CMK (cell line): ENCODE results near the gene XG.
"Not testable (repeated sequence)": the region's sequence is repeated elsewhere in the genome, so short reads cannot be mapped to it uniquely, and the experiment has no call there.

ENCODE experiments used
- DNase-seq: peaks from one replicate; pipeline ENCODE4 v3.0.0-alpha.2; 2010; ENCODE audit warnings: low read depth

The XG gene

GRCh38 chrX:2780472-2781225, 28.8 kb downstream of the XG start:
- DNase-seq: not testable (repeated sequence)

DNA sequence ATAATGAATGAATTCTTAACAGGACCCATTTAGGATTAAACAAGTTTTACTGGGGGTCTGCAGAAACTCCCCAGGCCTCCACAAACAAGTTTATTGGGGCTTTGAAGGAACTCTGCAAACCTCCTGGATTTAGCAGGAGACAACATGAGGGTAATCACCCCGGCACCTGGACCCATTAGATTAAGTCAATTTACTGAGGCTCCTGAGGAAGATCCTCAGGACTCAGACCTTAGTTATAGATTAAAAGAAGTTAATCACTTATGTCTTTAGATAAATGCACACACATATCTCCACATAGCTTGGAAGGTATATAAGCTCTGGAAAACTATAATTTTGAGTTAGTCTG, 29.4 kb downstream of the XG start:
- DNase-seq: no peak

GRCh38 chrX:2781698-2782097, 29.9 kb downstream of the XG start:
- no peak for DNase-seq

- DNase-seq: no peak
These were observed 30.3 kb downstream of the XG start for GRCh38 chrX:2782171-2782570.

DNA sequence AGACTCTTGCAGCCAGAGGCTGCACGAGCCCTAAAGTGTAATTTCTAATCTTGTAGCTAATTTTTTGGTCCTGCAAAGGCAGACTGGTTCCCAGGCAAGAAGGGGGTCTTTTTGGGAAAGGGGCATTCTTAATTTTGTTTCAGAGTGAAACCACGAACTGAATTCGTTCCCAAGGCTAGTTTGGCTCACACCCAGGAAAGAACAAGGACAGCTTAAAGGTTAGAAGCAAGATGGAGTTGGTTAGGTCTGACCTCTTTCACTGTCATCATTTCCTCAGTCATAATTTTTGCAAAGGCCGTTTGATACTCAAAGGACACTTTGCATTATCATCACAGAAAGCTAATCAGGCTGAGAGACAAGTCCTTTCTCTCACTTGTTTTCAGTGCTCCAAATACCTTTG, 30.9 kb downstream of the XG start:
- DNase-seq: no peak

GRCh38 chrX:2784026-2784425, 32.2 kb downstream of the XG start:
- no peak for DNase-seq

- DNase-seq: no peak
These were observed 33.7 kb downstream of the XG start for GRCh38 chrX:2785538-2785937.

DNA sequence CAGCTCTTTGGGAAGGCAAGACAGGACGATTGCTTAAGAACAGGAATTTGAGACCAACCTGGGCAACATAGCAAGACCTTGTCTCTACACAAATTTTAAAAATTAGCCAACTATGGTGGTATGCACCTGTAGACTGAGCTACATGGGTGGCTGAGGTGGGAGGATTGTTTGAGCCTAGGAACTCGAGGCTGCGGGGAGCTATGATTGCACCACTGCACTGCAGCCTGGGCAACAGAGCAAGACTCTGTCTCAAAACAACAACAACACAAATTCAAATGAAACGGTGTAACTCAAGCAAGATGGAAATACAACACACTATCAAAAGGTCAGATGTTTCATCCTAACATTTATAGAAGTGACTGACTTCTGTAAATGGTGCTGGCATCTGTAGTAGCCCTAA, 37.1 kb downstream of the XG start:
- DNase-seq: no peak

GRCh38 chrX:2789569-2789968, 37.7 kb downstream of the XG start:
- DNase-seq: no peak

GRCh38 chrX:2793752-2794151, 41.9 kb downstream of the XG start:
- no peak for DNase-seq

DNA sequence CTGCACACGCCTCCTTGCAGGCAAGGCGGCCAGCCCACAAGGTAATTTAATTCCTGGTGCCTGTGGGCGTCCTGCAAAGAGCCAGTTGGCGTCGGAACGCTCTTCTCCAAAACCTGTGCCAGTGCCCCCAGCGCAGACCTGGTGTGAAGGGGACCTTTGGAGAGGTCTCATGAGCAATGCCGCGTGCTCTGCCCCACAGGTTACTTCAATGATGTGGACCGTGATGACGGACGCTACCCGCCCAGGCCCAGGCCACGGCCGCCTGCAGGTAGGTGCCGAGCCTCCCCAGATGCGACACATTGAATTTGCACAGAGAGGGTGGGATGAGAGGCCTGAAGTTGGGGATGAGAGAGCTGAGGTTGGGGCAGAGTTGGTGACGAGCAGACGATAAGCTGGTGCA, 42.5 kb downstream of the XG start:
- DNase-seq: no peak

DNA sequence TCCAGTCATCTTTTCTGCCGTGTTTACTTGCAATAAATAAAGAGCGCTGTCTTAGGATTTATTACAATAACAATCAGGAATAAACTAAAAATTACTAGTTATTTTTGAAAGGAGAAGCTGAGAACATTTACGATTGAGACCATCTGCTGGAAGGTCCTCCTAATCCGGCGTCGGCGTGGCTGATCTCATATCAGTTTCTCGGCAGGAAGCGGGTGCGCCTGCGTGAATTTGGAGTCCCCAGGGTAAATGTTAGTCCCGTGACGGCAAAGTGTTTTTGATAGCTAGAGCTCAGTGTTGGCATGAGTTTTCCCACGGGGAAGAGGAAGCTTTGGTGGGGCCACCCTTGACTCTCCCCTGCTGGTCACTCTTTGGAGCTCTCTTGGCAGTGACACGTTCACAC, 45.0 kb downstream of the XG start:
- not testable (repeated sequence) for DNase-seq

DNA sequence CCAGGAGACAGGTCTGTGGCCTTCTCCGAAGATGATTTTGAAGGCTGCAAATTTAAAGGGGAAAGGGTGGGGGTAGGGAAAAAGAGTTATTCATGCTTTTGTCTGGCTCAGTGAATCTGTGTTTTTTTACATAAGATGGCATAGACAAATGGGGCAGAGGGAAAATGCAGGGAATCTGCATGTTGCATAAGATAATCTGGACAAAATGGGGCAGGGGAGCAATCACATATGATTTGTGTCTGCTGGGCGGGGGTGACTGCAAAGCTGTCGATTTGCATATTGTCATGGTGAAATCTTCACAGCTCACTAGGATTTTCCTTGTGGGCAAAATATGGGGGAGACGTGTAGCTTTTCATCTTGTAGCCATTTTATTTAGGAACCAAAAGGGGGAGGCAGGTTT, 47.5 kb downstream of the XG start:
- DNase-seq: no peak

DNA sequence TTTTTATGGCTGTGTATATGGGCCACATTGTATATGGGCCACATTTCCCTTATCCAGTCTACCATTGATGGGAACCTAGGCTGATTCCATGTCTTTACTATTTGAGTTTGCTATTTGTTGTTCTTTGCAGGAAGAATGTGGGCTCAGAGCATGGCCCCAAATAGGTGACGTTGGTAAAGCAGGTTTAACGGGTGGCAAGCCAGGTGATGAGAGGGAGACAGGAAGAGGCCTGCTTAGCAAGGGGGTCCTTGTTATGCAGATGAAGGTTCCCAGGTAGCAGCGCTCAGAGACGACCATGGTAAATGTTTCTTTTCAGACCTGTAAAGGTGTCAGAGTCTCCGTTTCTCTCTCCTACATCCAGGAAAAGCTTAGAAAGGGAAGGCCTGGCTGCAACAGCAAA, 48.1 kb downstream of the XG start:
- not testable (repeated sequence) for DNase-seq

DNA sequence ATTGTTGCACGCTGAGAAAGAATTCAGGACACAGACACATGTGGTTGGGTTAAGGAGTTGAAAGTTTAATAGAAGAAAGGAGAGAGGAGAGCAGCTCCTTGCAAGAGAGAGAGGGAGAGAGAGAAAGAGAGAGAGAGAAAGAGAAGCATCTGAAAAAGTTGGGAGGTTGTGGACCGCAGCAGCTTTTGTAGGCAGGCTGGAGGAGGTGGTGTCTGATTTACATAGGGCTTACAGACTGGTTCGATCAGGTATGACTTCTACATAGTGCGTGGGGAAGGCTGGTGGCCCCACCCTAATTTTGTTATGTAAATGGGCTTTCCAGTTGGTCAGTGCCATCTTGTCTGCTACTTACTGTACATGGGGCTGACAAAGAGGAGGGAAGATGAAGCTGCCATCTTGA, 49.4 kb downstream of the XG start:
- no peak for DNase-seq

- DNase-seq: not testable (repeated sequence)
These were observed 50.7 kb downstream of the XG start for GRCh38 chrX:2802376-2803090.

GRCh38 chrX:2803486-2803885, 51.6 kb downstream of the XG start:
- DNase-seq: not testable (repeated sequence)

- DNase-seq: not testable (repeated sequence)
These were observed 52.4 kb downstream of the XG start for GRCh38 chrX:2804106-2804843.

GRCh38 chrX:2804858-2805257, 53.0 kb downstream of the XG start:
- not testable (repeated sequence) for DNase-seq

DNA sequence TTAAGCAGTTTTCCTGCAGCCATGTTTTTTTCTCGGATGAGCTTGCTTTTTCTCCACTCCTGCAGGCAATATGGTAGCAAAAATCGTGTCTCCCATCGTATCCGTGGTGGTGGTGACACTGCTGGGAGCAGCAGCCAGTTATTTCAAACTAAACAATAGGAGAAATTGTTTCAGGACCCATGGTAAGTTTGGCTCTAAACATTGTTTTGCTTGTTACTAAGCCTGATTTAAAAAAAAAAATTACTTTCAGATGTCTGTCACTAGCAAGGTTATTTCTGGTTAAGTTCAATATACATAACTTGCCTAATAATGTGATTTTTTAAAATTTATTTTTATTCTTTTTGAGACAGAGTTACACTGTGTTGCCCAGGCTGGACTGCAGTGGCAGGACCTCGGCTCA, 59.4 kb downstream of the XG start:
- no peak for DNase-seq

- DNase-seq: not testable (repeated sequence)
These were observed 60.5 kb downstream of the XG start for GRCh38 chrX:2812161-2812907.

DNA sequence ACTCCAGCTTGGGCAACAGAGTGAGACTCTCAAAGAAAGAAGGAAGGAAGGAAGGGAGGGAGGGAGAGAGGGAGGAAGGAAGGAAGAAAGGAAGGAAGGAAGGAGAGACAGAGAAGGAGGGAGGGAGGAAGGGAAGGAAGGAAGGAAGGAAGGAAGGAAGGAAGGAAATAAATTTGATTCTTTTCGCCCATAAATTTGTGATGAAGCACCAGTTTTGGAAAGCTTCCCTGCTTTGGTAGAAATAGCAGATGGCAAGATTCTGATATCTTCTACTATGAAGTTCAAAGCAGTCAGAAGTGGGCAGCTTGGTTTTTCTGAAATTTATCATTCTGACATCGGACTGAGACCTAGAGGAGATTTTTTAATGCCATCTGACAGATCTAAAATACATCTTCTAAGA, 65.2 kb downstream of the XG start:
- DNase-seq: no peak
